ENCODE data around the gene SPACA6.

GRCh38 chr19:51701468-51702100, 8.5 kb downstream of the SPACA6 start:
- no peak for TF ChIP-seq CTCF (IDR thresholded peaks at IDR 0.05)
- no peak for TF ChIP-seq POLR2AphosphoS5 (IDR thresholded peaks at IDR 0.05)
- no peak for TF ChIP-seq POLR2A (IDR thresholded peaks at IDR 0.05)

Measured in prostate gland (tissue), 2 donors.